Endothelial cell of umbilical vein (primary cell): ENCODE measurements around the gene ABCG4. TPM values are rescaled to one million over a fixed set of nuclear protein-coding genes. Genes with fewer than 3 reads are reported as not detected.

Experiments used
- BruUV-seq: library from RNA; stranded (reverse); fragments of 400-500 nt; replicated peaks from 2 replicates; lab custom pipeline; 2021; lab: Mats Ljungman, UMichigan
- CTCF ChIA-PET: fragments of 300-600, 350-600 bp; sonication (Branson Sonifier 250); formaldehyde crosslinking; loops from one replicate; lab custom pipeline; 2021; ENCODE audit warnings: antibody characterized with exemption, inconsistent platforms; lab: Charles Lee
- POLR2A ChIA-PET: fragments of 300-600, 350-600 bp; sonication (Branson Sonifier 250); formaldehyde crosslinking; loops from one replicate; lab custom pipeline; 2021; ENCODE audit warnings: antibody characterized with exemption, inconsistent platforms; lab: Charles Lee
- DNase-seq: peaks from one replicate; pipeline ENCODE4 v3.0.0-alpha.2; 2011; ENCODE audit warnings: low read depth, low spot score
- FAIRE-seq: peaks from 2 replicates; lab custom pipeline; 2011; peaks lifted over from hg19 to GRCh38; lab: Jason Lieb, UNC
- H2AFZ ChIP-seq: 2 replicates; pipeline ENCODE4 v1.6.0; 2012; ENCODE audit warnings: low read depth, low read length, control low read depth, inconsistent platforms
- H3K27ac ChIP-seq: 2 replicates; pipeline ENCODE4 v1.5.1; 2011; ENCODE audit warnings: low read depth, mild to moderate bottlenecking, control low read depth, low read length, moderate library complexity; ENCODE audit not compliant: insufficient read depth
- H3K27me3 ChIP-seq, 2 experiments: 2 replicates each; pipeline versions ENCODE4 v1.6.0 to v1.6.1; 2011; ENCODE audit warnings: low read length in 2 of 2, mixed read lengths in 1 of 2; ENCODE audit not compliant: control insufficient read depth in 2 of 2, insufficient read depth in 2 of 2
- H3K36me3 ChIP-seq, 2 experiments: 2 replicates in 1 of 2; 3 replicates in 1 of 2; pipeline ENCODE4 v1.5.1; 2011; ENCODE audit warnings: low read length in 2 of 2, mild to moderate bottlenecking in 1 of 2, moderate library complexity in 1 of 2; ENCODE audit not compliant: control insufficient read depth in 2 of 2, insufficient read depth in 2 of 2; ENCODE audit errors: extremely low read depth in 1 of 2
- H3K4me1 ChIP-seq: 3 replicates; pipeline ENCODE4 v1.5.1; 2011; ENCODE audit warnings: mild to moderate bottlenecking, low read length; ENCODE audit not compliant: control insufficient read depth, insufficient read depth; ENCODE audit errors: extremely low read depth
- H3K4me2 ChIP-seq: 2 replicates; pipeline ENCODE4 v1.6.1; 2011; ENCODE audit warnings: low read length, control low read depth, mixed read lengths; ENCODE audit not compliant: insufficient read depth
- H3K4me3 ChIP-seq, 3 experiments: fragments of 200-600 bp in 1 of 3; sonication (generic), shearing (Covaris generic) in 1 of 3; replicated peaks in 1 of 3; 2 replicates each; pipeline ENCODE4 v1.5.1; 2011 to 2016; ENCODE audit warnings: control low read depth in 3 of 3, low read length in 3 of 3, mild to moderate bottlenecking in 2 of 3, inconsistent platforms in 1 of 3, low read depth in 1 of 3, moderate library complexity in 1 of 3; ENCODE audit not compliant: insufficient read depth in 1 of 3
- H3K79me2 ChIP-seq: 2 replicates; pipeline ENCODE4 v1.6.0; 2012; ENCODE audit warnings: low read length, inconsistent platforms; ENCODE audit not compliant: control insufficient read depth, insufficient read depth
- H3K9ac ChIP-seq: replicated peaks from 2 replicates; pipeline ENCODE3; 2011; ENCODE audit warnings: low read length, control low read depth; ENCODE audit not compliant: insufficient read depth; ENCODE audit errors: extremely low read depth
- H3K9me1 ChIP-seq: replicated peaks from 3 replicates; pipeline ENCODE4 v1.6.0; 2011; ENCODE audit warnings: mild to moderate bottlenecking, low read length; ENCODE audit not compliant: control insufficient read depth, insufficient read depth; ENCODE audit errors: extremely low read depth
- H3K9me3 ChIP-seq: replicated peaks from 2 replicates; pipeline ENCODE4 v1.5.1; 2012; ENCODE audit warnings: low read length, inconsistent platforms; ENCODE audit not compliant: control insufficient read depth, insufficient read depth
- H4K20me1 ChIP-seq: replicated peaks from 2 replicates; pipeline ENCODE3; 2011; ENCODE audit warnings: mild to moderate bottlenecking, low read length; ENCODE audit not compliant: control insufficient read depth, insufficient read depth; ENCODE audit errors: extremely low read depth
- CTCF ChIP-seq, 2 donors: IDR thresholded peaks; 1 replicate in 1 of 2; 2 replicates in 1 of 2; pipeline ENCODE4 v1.5.1; 2011; ENCODE audit warnings: low read length in 2 of 2, mild to moderate bottlenecking in 2 of 2, moderate library complexity in 2 of 2, control low read depth in 1 of 2, inconsistent platforms in 1 of 2, low read depth in 1 of 2; ENCODE audit not compliant: insufficient read depth in 1 of 2; ENCODE audit errors: extremely low read depth in 1 of 2
- EZH2 ChIP-seq: IDR thresholded peaks from 2 replicates; pipeline ENCODE4 v1.6.1; 2012; ENCODE audit warnings: borderline replicate concordance, low read depth, mild to moderate bottlenecking, moderate library complexity, low read length, inconsistent platforms; ENCODE audit not compliant: severe bottlenecking
- FOS ChIP-seq: IDR thresholded peaks from 2 replicates; pipeline ENCODE4 v1.6.1; 2011; ENCODE audit warnings: mild to moderate bottlenecking, low read length, moderate library complexity, borderline replicate concordance; ENCODE audit not compliant: insufficient read depth
- GATA2 ChIP-seq: IDR thresholded peaks from 2 replicates; pipeline ENCODE4 v1.7.0; 2011; ENCODE audit warnings: low read depth, mild to moderate bottlenecking, moderate library complexity, mixed read lengths, low read length; ENCODE audit not compliant: insufficient read length, insufficient read depth
- MAX ChIP-seq: IDR thresholded peaks from 2 replicates; pipeline ENCODE4 v1.6.1; 2011; ENCODE audit not compliant: insufficient read depth, insufficient read length
- MYC ChIP-seq: IDR thresholded peaks from one replicate; pipeline ENCODE4 v1.6.1; 2011; ENCODE audit warnings: mild to moderate bottlenecking, low read depth, low read length
- dilution Hi-C: fragments of 300-500 bp; cut with MboI; formaldehyde crosslinking; loops from one replicate; pipeline ENCODE4 v1.15.0; 2019; ENCODE audit warnings: low sequenced_read_pairs; ENCODE audit not compliant: extremely low pct_ligation_motif_present
- intact Hi-C: fragments of 100-400 bp; cut with micrococcal nuclease; formaldehyde crosslinking; loops from one replicate; pipeline ENCODE4 v1.10.0; 2022
- polyA plus RNA-seq, 4 experiments: library from polyadenylated mRNA; depleted of rRNA in 3 of 4; stranded (reverse) in 3 of 4; unstranded in 1 of 4; fragments of >200 nt; gene quantifications; 2 replicates each; pipeline versions ENCODE4 v1.2.1 to v1.2.3, GENCODE V29; 2011 to 2012; ENCODE audit warnings: missing spikeins in 1 of 4
- total RNA-seq: library from RNA; stranded (reverse); gene quantifications from 2 replicates; pipeline ENCODE4 v1.2.3, GENCODE V29; 2021

Gene ABCG4
- total and polyA plus RNA-seq, 2 donors (not counting 3 experiments of a cell fraction or from before 2014, with no cell fraction given): 1.0 to 1.7 TPM

GRCh38 chr11:119169282-119169719, 20.4 kb downstream of the ABCG4 start:
- intact Hi-C loops: loop anchor here (2.0 kb wide), 1 partner anchor 20 kb away; the partner anchor contains the start of gene ABCG4
- H3K27ac ChIP-seq: peak overlapping the region; percentile 55
- TSS peak; percentile 72 for BruUV-seq
- ChIA-PET POLR2A (interaction anchor here (0.6 to 1.0 kb wide), 4 partner anchors 8 to 26 kb away, joined by 3 to 10 read pairs (median 4); no protein-coding TSS in a partner anchor), CTCF (interaction anchor here (0.8 to 2.0 kb wide), 21 partner anchors 8 to 169 kb away, joined by 3 to 43 read pairs (median 4); partner anchors contain the start of gene HINFP)
- dilution Hi-C loops: no loop called here
- H3K4me2 ChIP-seq: peak overlapping the region; percentile 54
- FAIRE-seq (peak; percentile 72), DNase-seq (peak; percentile 48)
- H3K79me2 ChIP-seq: no peaks in the 10 kb centered on the region
- TF ChIP-seq FOS: no peak
- H2AFZ ChIP-seq: peak overlapping the region; percentile 71
- H3K9me1 ChIP-seq: no peaks in the 10 kb centered on the region
- no peaks in the 10 kb centered on the region for H3K36me3 ChIP-seq
- peak overlapping the region in 2 of 3 experiments; percentile 17 to 48 for H3K4me3 ChIP-seq
- no peaks in the 10 kb centered on the region for H4K20me1 ChIP-seq
- H3K4me1 ChIP-seq: peaks cover 11% of the 10 kb centered on the region
- H3K9me3 ChIP-seq: no peaks in the 10 kb centered on the region
- H3K9ac ChIP-seq: peak overlapping the region; percentile 77
- no peaks in the 10 kb centered on the region for H3K27me3 ChIP-seq

- CTCF ChIA-PET: interaction anchor here (1.2 kb wide), 1 partner anchor 27 kb away, joined by 4 read pairs; no protein-coding TSS in a partner anchor
- no peaks in the 10 kb centered on the region for H4K20me1 ChIP-seq
- no peak overlapping the region for H2AFZ ChIP-seq
- H3K36me3 ChIP-seq: no peaks in the 10 kb centered on the region
- H3K79me2 ChIP-seq: no peaks in the 10 kb centered on the region
- H3K9ac ChIP-seq: no peak overlapping the region
- intact Hi-C loops (no loop called here), dilution Hi-C loops (no loop called here)
- H3K9me1 ChIP-seq: no peaks in the 10 kb centered on the region
- FAIRE-seq (no peak), DNase-seq (no peak)
- TF ChIP-seq GATA2: no peak
- no peak for TF ChIP-seq CTCF (IDR thresholded peaks at IDR 0.05; ENCODE audit: extremely low read depth in 1 of 2, insufficient read depth in 1 of 2, low read depth in 1 of 2, low read length in 2 of 2)
- TF ChIP-seq MAX: no peak
- no peak for TF ChIP-seq EZH2
- TF ChIP-seq MYC: no peak
- H3K9me3 ChIP-seq: no peaks in the 10 kb centered on the region
- POLR2A ChIA-PET: no interaction called here
- peaks cover 14% of the 10 kb centered on the region for H3K4me1 ChIP-seq
- BruUV-seq: no TSS peak
- H3K27ac ChIP-seq: no peak overlapping the region
- no peak overlapping the region for H3K4me2 ChIP-seq
- no peaks in the 10 kb centered on the region for H3K27me3 ChIP-seq
- no peak overlapping the region for H3K4me3 ChIP-seq
Observed at GRCh38 chr11:119172513-119172912, 23.7 kb downstream of the ABCG4 start.
